Measurements from ENCODE around the gene CCR6. TPM values are rescaled to one million over a fixed set of nuclear protein-coding genes. Genes with fewer than 3 reads are reported as not detected.

Gene CCR6
- polyA plus RNA-seq, 1 experiment, result not detected

GRCh38 chr6:167150941-167151549, 28.1 kb downstream of the CCR6 start:
- CTCF ChIA-PET, result no interaction called here
- no peak for TF ChIP-seq CTCF (IDR thresholded peaks at IDR 0.05; ENCODE audit: insufficient read depth, low read depth, low read length)
- no peaks in the 10 kb centered on the region for H3K27me3 ChIP-seq (ENCODE audit: control insufficient read depth, insufficient read depth, low read length)
- H3K36me3 ChIP-seq (ENCODE audit: control insufficient read depth, insufficient read depth, low read length), result no peaks in the 10 kb centered on the region
- POLR2A ChIA-PET, result no interaction called here
- H3K4me3 ChIP-seq (ENCODE audit: low read depth, low read length), result no peak overlapping the region
- no peak for DNase-seq (ENCODE audit: low read depth)

- Histone ChIP-seq H3K4me3 (ENCODE audit: low read depth, low read length) (no peak overlapping the region), H3K27me3 (ENCODE audit: control insufficient read depth, insufficient read depth, low read length) (no peaks in the 10 kb centered on the region), H3K36me3 (ENCODE audit: control insufficient read depth, insufficient read depth, low read length) (no peaks in the 10 kb centered on the region)
- CTCF ChIA-PET, result no interaction called here
- POLR2A ChIA-PET, result no interaction called here
- no peak for TF ChIP-seq CTCF (IDR thresholded peaks at IDR 0.05; ENCODE audit: insufficient read depth, low read depth, low read length)
- DNase-seq (ENCODE audit: low read depth), result no peak
These were observed 28.8 kb downstream of the CCR6 start for GRCh38 chr6:167151648-167152047.

GRCh38 chr6:167152862-167153261, 30.0 kb downstream of the CCR6 start:
- TF ChIP-seq CTCF (IDR thresholded peaks at IDR 0.05; ENCODE audit: insufficient read depth, low read depth, low read length), result no peak
- POLR2A ChIA-PET, result no interaction called here
- Histone ChIP-seq H3K27me3 (ENCODE audit: control insufficient read depth, insufficient read depth, low read length) (no peaks in the 10 kb centered on the region), H3K4me3 (ENCODE audit: low read depth, low read length) (no peak overlapping the region), H3K36me3 (ENCODE audit: control insufficient read depth, insufficient read depth, low read length) (no peaks in the 10 kb centered on the region)
- no peak for DNase-seq (ENCODE audit: low read depth)
- CTCF ChIA-PET, result no interaction called here

GRCh38 chr6:167153521-167153959, 30.6 kb downstream of the CCR6 start:
- no peak for TF ChIP-seq CTCF (IDR thresholded peaks at IDR 0.05; ENCODE audit: insufficient read depth, low read depth, low read length)
- Histone ChIP-seq H3K27me3 (ENCODE audit: control insufficient read depth, insufficient read depth, low read length) (no peaks in the 10 kb centered on the region), H3K36me3 (ENCODE audit: control insufficient read depth, insufficient read depth, low read length) (no peaks in the 10 kb centered on the region), H3K4me3 (ENCODE audit: low read depth, low read length) (no peak overlapping the region)
- POLR2A ChIA-PET, result no interaction called here
- CTCF ChIA-PET, result no interaction called here
- no peak for DNase-seq (ENCODE audit: low read depth)

GRCh38 chr6:167154291-167154690, 31.4 kb downstream of the CCR6 start:
- no peak for DNase-seq (ENCODE audit: low read depth)
- ChIA-PET POLR2A (no interaction called here), CTCF (no interaction called here)
- H3K4me3 ChIP-seq (ENCODE audit: low read depth, low read length), result no peak overlapping the region
- no peaks in the 10 kb centered on the region for H3K27me3 ChIP-seq (ENCODE audit: control insufficient read depth, insufficient read depth, low read length)
- no peaks in the 10 kb centered on the region for H3K36me3 ChIP-seq (ENCODE audit: control insufficient read depth, insufficient read depth, low read length)
- no peak for TF ChIP-seq CTCF (IDR thresholded peaks at IDR 0.05; ENCODE audit: insufficient read depth, low read depth, low read length)

Data from BJ (cell line).